Measurements from ENCODE around the gene DUOXA2. TPM values are rescaled to one million over a fixed set of nuclear protein-coding genes. Genes with fewer than 3 reads are reported as not detected.

The DUOXA2 gene
- total RNA-seq, 2 donors from 2014 or later = not detected

GRCh38 chr15:45155739-45156138, 41.6 kb downstream of the DUOXA2 start:
- DNase-seq (ENCODE audit: low spot score) = no peak
- Histone ChIP-seq H3K9me3 (no peaks in the 10 kb centered on the region), H3K27ac (no peak overlapping the region), H3K36me3 (no peaks in the 10 kb centered on the region), H3K4me3 (no peak overlapping the region), H3K27me3 (no peaks in the 10 kb centered on the region), H3K4me1 (no peaks in the 10 kb centered on the region)
- TF ChIP-seq CTCF (IDR thresholded peaks at IDR 0.05) = no peak

- Histone ChIP-seq H3K4me3 (no peak overlapping the region), H3K27me3 (no peaks in the 10 kb centered on the region), H3K36me3 (no peaks in the 10 kb centered on the region), H3K4me1 (no peaks in the 10 kb centered on the region), H3K9me3 (no peaks in the 10 kb centered on the region), H3K27ac (no peak overlapping the region)
- no peak for TF ChIP-seq CTCF (IDR thresholded peaks at IDR 0.05)
- no peak for DNase-seq (ENCODE audit: low spot score)
Measured at GRCh38 chr15:45156744-45157455, 42.8 kb downstream of the DUOXA2 start.

- H3K36me3 ChIP-seq = no peaks in the 10 kb centered on the region
- H3K27me3 ChIP-seq = no peaks in the 10 kb centered on the region
- peak; percentile 69 for DNase-seq (ENCODE audit: low spot score)
- TF ChIP-seq CTCF (IDR thresholded peaks at IDR 0.05) = no peak
- H3K4me1 ChIP-seq = peaks cover 0 to 6% of the 10 kb centered on the region in 2 donors
- no peaks in the 10 kb centered on the region for H3K9me3 ChIP-seq
- no peak overlapping the region for H3K27ac ChIP-seq
- H3K4me3 ChIP-seq = no peak overlapping the region
Measured at GRCh38 chr15:45157974-45158373, 43.8 kb downstream of the DUOXA2 start.

GRCh38 chr15:45161666-45162065, 47.5 kb downstream of the DUOXA2 start:
- Histone ChIP-seq H3K4me3 (no peak overlapping the region), H3K27ac (no peak overlapping the region), H3K36me3 (no peaks in the 10 kb centered on the region), H3K4me1 (peaks cover 0 to 18% of the 10 kb centered on the region in 2 donors), H3K27me3 (no peaks in the 10 kb centered on the region), H3K9me3 (no peaks in the 10 kb centered on the region)
- no peak for DNase-seq (ENCODE audit: low spot score)
- no peak for TF ChIP-seq CTCF (IDR thresholded peaks at IDR 0.05)

- Histone ChIP-seq H3K27me3 (no peaks in the 10 kb centered on the region), H3K27ac (peak overlapping the region in 1 of 2 donors; percentile 43), H3K4me3 (no peak overlapping the region), H3K36me3 (no peaks in the 10 kb centered on the region), H3K4me1 (peaks cover 0 to 19% of the 10 kb centered on the region in 2 donors), H3K9me3 (no peaks in the 10 kb centered on the region)
- peak; percentile 75 to 88 for TF ChIP-seq CTCF (IDR thresholded peaks at IDR 0.05)
- peak; percentile 85 for DNase-seq (ENCODE audit: low spot score)
Measured at GRCh38 chr15:45162771-45163507, 48.8 kb downstream of the DUOXA2 start.

Data from right atrium auricular region (tissue), 2 donors.